A673 (cell line): Measurements from ENCODE around the gene CFAP99. TPM values are rescaled to one million over a fixed set of nuclear protein-coding genes. Genes with fewer than 3 reads are reported as not detected.

Experiments used
- BruUV-seq: library from RNA; stranded (reverse); fragments of 400-500 nt; replicated peaks from 2 replicates; lab custom pipeline; 2021; lab: Mats Ljungman, UMichigan
- CTCF ChIA-PET: fragments of 300-600 bp; sonication (Branson Sonifier 250); formaldehyde crosslinking; loops from one replicate; lab custom pipeline; 2022; ENCODE audit warnings: antibody characterized with exemption; lab: Charles Lee
- POLR2A ChIA-PET: fragments of 300-600 bp; sonication (Branson Sonifier 250); formaldehyde crosslinking; loops from one replicate; lab custom pipeline; 2022; ENCODE audit warnings: antibody characterized with exemption; ENCODE audit not compliant: low non-redundant PET; lab: Charles Lee
- DNase-seq: peaks from one replicate; pipeline ENCODE4 v3.0.0-alpha.2; 2015; ENCODE audit warnings: low spot score
- H3K27ac ChIP-seq: fragments of 200-600 bp; sonication (generic); 2 replicates; pipeline ENCODE4 v1.5.1; 2016; ENCODE audit warnings: mixed run types, low read depth, mild to moderate bottlenecking, mixed read lengths, antibody characterized with exemption, low read length; ENCODE audit not compliant: poor library complexity, severe bottlenecking
- H3K27me3 ChIP-seq: fragments of 200-600 bp; sonication (generic); replicated peaks from 2 replicates; pipeline ENCODE4 v1.6.1; 2017; ENCODE audit warnings: mixed run types, low read depth, mild to moderate bottlenecking, mixed read lengths, antibody characterized with exemption, low read length; ENCODE audit not compliant: insufficient read depth, poor library complexity
- H3K36me3 ChIP-seq: fragments of 200-600 bp; sonication (generic); 2 replicates; pipeline ENCODE4 v1.6.1; 2016; ENCODE audit warnings: mixed run types, mild to moderate bottlenecking, mixed read lengths, antibody characterized with exemption, low read length; ENCODE audit not compliant: insufficient read depth, poor library complexity, severe bottlenecking
- H3K4me1 ChIP-seq: fragments of 200-600 bp; sonication (generic); 2 replicates; pipeline ENCODE4 v1.6.1; 2017; ENCODE audit warnings: mixed run types, mild to moderate bottlenecking, mixed read lengths, antibody characterized with exemption, low read length; ENCODE audit not compliant: insufficient read depth, poor library complexity, severe bottlenecking
- H3K4me3 ChIP-seq: fragments of 200-600 bp; sonication (generic); 2 replicates; pipeline ENCODE4 v1.5.1; 2016; ENCODE audit warnings: low read depth, mixed run types, mild to moderate bottlenecking, mixed read lengths, low read length; ENCODE audit not compliant: poor library complexity, severe bottlenecking
- H3K9me3 ChIP-seq: fragments of 200-600 bp; sonication (generic); 2 replicates; pipeline ENCODE4 v1.6.1; 2016; ENCODE audit warnings: mixed run types, low read depth, mild to moderate bottlenecking, mixed read lengths, antibody characterized with exemption, low read length; ENCODE audit not compliant: poor library complexity, severe bottlenecking
- EZH2 ChIP-seq: fragments of 200-600 bp; sonication (generic); IDR thresholded peaks from 2 replicates; pipeline ENCODE4 v1.6.1; 2017; ENCODE audit warnings: borderline replicate concordance, low read depth, mild to moderate bottlenecking, mixed read lengths, antibody characterized with exemption, low read length; ENCODE audit not compliant: poor library complexity, severe bottlenecking
- intact Hi-C: fragments of 100-400 bp; cut with micrococcal nuclease; formaldehyde crosslinking; loops from one replicate; pipeline ENCODE4 v1.10.0; 2022; ENCODE audit not compliant: unreplicated experiment
- total RNA-seq: library from RNA; stranded (reverse); gene quantifications from 2 replicates; pipeline ENCODE4 v1.2.3, GENCODE V29; 2021
- TF ChIP-seq, protein P1 (sequence below): fragments of 300-800, 200-600 bp; sonication (generic); conservative IDR thresholded peaks from 2 replicates; pipeline ENCODE4 v1.5.1; 2017; ENCODE audit warnings: low read depth, mild to moderate bottlenecking, antibody characterized with exemption, low read length, moderate library complexity, mixed read lengths

CFAP99 gene
- total RNA-seq, 1 experiment from 2014 or later, result not detected

DNA sequence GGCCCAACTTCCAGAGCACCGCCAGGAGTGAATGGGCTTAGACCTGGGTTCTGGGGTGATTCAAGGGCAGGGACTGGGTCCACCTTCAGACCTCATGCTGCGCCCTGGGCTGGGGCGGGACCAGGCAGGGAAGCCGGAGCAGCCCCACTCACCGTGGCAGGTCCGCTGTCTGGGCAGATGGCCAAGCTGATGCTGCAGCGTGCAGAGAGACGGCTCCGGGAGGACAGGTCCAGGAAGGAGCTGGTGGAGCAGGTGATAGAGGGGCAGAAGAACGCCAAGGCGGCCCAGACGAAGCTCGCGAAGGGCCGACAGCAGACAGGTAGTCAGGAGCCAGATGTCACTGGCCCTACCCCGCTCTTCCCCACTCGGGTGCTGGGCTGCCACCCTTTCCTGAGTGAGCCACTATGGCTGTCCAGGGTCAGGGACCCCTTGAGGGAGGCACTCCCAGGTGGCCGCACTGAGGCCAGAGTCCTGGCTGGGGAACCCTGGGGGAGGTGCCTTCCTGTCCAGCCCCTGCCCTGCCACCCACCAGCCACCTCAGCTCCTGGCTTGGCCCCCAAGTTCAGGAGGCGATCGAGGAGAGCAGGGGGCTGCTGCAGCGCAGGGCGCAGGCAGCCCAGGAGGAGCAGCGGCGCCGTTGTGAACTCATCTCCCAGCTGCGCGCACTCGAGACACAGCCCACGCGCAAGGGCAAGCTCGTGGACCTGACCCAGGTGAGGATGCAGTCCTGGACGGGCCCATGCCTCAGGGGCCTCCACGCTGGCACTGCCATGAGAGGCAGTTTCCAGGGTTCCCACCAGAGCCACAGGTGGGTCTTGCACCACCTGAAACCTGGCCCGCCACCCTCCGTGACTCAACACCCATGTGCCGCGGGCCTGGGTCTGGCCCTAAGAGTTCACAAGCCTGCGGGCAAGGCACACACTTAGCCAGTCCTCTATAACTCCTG, 40.1 kb downstream of the CFAP99 start:
- Histone ChIP-seq H3K27me3 (no peaks in the 10 kb centered on the region), H3K4me3 (no peak overlapping the region), H3K4me1 (no peaks in the 10 kb centered on the region), H3K9me3 (no peaks in the 10 kb centered on the region), H3K27ac (no peak overlapping the region), H3K36me3 (no peaks in the 10 kb centered on the region)
- ChIA-PET CTCF (no interaction called here), POLR2A (no interaction called here)
- DNase-seq, result no peak
- intact Hi-C loops, result no loop called here
- BruUV-seq, result no TSS peak
- TF ChIP-seq, protein P1, sequence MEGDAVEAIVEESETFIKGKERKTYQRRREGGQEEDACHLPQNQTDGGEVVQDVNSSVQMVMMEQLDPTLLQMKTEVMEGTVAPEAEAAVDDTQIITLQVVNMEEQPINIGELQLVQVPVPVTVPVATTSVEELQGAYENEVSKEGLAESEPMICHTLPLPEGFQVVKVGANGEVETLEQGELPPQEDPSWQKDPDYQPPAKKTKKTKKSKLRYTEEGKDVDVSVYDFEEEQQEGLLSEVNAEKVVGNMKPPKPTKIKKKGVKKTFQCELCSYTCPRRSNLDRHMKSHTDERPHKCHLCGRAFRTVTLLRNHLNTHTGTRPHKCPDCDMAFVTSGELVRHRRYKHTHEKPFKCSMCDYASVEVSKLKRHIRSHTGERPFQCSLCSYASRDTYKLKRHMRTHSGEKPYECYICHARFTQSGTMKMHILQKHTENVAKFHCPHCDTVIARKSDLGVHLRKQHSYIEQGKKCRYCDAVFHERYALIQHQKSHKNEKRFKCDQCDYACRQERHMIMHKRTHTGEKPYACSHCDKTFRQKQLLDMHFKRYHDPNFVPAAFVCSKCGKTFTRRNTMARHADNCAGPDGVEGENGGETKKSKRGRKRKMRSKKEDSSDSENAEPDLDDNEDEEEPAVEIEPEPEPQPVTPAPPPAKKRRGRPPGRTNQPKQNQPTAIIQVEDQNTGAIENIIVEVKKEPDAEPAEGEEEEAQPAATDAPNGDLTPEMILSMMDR, result no peak
- no peak for TF ChIP-seq EZH2

DNA sequence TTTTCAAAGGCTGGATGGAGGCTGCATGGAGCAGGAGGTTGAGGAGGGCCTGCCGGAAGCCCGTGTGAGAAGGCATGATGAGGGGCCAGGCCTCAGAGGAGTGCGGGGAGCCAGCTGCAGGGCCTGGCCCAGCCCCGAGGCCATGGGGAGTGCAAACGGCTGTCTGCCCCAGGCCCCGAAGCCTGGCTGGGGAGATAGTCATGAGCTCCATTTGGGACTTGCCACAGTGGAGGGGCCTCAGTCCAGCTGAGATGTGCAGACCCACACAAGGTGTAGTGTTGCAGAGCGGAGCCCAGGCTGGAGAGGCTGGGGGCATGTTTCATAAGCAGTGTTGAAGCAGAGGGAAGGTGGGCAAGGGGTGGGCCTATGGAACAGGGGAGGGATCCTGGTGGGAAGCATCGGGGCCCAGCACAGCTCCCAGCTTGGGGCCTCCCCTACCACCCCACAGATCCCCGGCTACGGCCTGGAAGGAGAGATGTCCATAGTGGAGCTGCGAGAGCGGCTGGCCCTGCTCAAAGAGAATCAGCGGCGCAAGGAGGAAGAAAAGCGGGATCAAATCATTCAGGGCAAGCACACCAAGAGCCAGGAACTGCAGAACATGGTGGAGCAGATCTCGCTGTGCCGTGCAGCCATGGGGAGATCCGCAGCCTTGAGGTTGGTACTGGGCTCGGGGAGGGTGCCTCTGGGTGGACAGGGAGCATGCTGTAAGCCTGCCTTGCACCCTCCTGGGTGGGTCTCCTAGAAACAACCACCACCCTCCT, 41.0 kb downstream of the CFAP99 start:
- no peak overlapping the region for H3K27ac ChIP-seq
- ChIA-PET POLR2A (no interaction called here), CTCF (no interaction called here)
- H3K4me1 ChIP-seq, result no peaks in the 10 kb centered on the region
- no peaks in the 10 kb centered on the region for H3K36me3 ChIP-seq
- H3K9me3 ChIP-seq, result no peaks in the 10 kb centered on the region
- BruUV-seq, result no TSS peak
- H3K4me3 ChIP-seq, result no peak overlapping the region
- no peak for DNase-seq
- intact Hi-C loops, result no loop called here
- TF ChIP-seq EZH2, result no peak
- TF ChIP-seq, protein P1, result no peak
- H3K27me3 ChIP-seq, result no peaks in the 10 kb centered on the region

DNA sequence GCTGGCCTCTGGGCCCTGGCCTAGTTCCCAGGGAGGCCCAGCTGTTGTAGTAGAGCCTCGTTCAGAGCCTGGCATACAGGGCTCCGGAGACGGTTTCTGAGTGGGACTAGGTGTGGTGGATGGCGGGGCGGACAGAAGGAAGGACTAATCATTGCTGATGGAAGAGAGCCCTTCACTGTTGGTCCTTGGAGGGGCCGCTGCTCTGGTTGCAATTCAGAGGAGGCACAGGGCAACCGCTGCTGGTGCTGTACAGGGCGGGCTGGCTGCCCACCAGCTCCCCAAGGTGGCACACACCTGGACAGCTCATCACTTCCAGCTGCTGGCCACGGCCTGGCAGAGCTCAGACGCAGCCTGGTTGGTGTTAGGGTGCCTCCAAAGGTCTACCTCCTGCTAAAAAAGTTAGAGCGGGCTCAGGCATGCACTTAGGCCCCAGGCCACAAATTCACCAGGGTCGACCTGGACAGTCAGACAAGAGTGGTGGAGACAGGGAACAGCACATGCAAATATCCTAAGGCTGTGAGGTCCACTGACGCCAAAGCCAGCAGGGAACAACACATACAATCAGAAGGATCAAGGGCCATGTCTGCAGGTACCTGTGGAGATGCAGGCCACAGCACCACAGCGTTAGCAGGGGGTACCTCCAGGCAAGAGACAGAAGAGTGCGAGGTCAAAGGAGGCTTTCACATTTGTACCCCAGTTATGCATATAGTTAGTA, 42.6 kb downstream of the CFAP99 start:
- no peaks in the 10 kb centered on the region for H3K4me1 ChIP-seq
- no peak overlapping the region for H3K4me3 ChIP-seq
- TF ChIP-seq EZH2, result no peak
- TF ChIP-seq, protein P1, result no peak
- intact Hi-C loops, result no loop called here
- POLR2A ChIA-PET, result no interaction called here
- BruUV-seq, result no TSS peak
- DNase-seq, result no peak
- no peaks in the 10 kb centered on the region for H3K27me3 ChIP-seq
- no peaks in the 10 kb centered on the region for H3K36me3 ChIP-seq
- H3K9me3 ChIP-seq, result no peaks in the 10 kb centered on the region
- CTCF ChIA-PET, result no interaction called here
- H3K27ac ChIP-seq, result no peak overlapping the region
